Activated T-cell treated with anti-CD3 and anti-CD28 coated beads for 1 hour (primary cell): ENCODE data around the gene GNAT1.
"Not testable (repeated sequence)": the region's sequence is repeated elsewhere in the genome, so short reads cannot be mapped to it uniquely, and the experiment has no call there.

Experiments used
- DNase-seq: peaks from one replicate; pipeline ENCODE4 v3.0.0-alpha.2; 2020; ENCODE audit warnings: low read depth

The GNAT1 gene

DNA sequence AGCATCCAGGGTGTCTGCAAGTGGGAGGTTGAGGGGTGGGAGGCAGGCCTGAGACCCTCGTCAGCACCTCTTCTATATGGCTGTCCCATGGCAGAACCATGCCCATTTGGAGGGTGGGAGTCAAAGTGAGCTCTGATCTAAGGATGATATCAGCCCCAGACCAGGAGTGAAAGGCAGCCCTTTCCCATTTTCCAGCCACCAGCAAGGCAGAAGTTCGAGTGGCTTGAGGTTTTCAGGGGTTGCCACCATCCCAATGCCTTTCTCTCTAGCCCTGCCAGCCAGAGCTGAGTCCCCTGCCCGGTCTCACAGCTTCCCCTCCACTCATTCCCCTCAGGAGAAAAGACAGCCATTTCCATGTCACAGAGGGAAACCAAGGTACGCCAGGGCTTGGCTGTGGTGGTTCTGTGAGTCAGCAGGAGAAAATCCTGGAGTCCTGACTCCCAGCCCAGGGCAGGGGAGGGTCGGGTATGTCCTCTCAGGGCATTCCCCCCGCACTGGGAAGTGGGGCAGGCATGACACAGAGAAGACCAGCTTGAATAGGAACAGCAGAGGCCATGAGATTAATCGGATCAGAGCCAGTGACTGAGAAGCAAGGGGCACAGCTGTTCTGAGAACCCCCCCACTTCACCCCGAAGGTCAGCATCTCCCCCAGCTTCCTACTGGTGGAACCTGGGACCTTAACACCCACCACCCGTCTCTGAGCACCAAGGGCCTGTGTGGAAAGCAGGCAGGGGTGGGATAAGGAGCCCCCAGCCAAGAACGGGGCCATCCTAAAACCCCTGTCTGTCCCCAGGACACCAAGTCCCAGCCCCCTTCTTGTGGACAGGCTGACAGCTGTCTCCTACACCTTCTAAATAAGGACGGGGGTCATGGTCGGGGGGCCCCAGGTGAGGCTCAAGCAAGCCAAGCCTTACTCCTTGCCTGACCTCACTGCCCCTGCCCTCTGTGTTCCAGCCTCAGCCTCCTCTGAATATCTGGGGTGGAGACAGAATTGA lies 12.7 kb downstream of the GNAT1 start:
- no peak for DNase-seq

- no peak for DNase-seq
Observed at GRCh38 chr3:50204804-50205412, 13.5 kb downstream of the GNAT1 start, which contains the start of gene SLC38A3. Gene SLC38A3 (plus strand): TSS chr3:50205271. CDS start chr3:50214200, 8,929 bp downstream.

- DNase-seq = no peak
Observed at GRCh38 chr3:50205413-50206276, 14.2 kb downstream of the GNAT1 start.

DNA sequence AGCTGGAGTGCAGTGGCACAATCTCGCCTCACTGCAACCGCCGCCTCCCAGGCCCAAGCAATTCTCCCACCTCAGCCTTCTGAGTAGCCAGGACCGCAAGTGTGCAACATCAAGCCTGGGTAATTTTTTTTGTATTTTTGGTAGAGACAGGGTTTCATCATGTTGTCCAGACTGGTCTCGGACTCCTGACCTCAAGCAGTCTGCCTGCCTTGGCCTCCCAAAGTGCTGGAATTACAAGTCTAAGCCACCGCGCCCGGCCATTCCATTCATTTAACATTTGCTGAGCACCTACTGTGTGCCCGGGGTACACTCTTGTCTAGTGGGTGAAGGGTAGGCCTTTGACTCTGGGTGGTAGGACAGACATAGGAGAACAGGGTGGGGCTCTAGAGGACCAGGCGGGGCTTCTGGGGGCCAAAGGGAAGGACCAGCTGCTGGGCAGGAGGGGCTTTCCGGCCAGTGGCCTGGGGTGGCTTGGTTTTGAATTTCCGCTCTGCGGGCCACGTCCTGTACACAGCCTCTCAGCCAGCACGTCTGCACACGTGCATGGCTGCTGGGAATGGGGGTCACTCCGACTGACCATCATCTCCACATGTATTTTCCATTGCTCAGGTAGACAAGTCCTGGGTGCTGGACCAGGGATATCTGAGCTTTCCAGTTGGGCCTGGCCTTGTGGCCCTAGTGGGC lies 16.1 kb downstream of the GNAT1 start:
- no peak for DNase-seq

DNA sequence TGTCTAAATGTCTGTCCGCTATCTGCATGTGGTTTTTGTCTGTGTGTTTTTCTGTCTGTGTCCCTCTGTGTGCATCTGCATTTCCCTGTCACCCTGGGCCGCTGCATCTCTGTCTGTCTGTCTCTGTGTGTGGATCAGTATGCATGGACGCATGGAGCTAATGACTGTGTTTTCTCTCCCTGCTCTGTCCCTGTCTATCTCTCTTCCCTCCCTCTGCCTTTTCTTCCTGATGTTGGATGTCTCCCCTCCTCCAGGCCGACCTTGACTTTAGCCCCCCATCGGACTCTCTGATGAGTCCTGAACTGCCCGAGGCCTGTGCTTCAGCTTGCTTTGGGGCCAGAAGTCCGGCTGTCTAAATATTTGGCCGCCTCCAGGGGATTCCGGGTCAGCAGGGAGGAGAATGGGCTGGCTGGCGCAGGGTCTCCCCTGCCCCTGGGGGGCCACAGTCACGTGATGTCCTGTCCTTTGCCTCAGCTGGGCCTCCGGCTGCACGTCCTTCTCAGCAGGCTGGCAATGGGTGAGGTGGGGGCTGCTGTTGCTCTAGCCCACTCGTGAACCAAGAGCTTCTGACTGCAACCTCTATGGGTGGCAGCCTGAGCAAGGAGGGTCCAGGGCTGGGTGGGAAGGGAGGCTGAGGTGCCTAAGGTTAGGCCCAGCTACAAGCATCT lies 17.4 kb downstream of the GNAT1 start:
- DNase-seq = no peak

DNA sequence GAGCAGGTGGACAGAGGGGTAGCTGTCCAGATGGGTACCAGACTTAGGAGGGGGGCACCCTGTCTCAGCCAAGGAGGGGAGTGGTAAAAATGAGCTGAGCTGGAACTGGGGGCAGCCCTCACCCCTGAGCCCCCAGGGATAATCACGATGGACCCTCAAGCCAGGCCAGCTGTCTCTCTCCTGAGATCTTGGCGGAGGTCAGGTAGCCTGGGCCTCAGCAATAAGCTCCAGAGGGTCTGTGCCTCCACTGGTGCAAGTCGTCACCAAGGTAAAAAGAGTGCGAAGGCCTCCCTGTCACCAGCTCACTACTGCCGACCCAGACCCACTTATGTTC lies 18.7 kb downstream of the GNAT1 start:
- no peak for DNase-seq

DNA sequence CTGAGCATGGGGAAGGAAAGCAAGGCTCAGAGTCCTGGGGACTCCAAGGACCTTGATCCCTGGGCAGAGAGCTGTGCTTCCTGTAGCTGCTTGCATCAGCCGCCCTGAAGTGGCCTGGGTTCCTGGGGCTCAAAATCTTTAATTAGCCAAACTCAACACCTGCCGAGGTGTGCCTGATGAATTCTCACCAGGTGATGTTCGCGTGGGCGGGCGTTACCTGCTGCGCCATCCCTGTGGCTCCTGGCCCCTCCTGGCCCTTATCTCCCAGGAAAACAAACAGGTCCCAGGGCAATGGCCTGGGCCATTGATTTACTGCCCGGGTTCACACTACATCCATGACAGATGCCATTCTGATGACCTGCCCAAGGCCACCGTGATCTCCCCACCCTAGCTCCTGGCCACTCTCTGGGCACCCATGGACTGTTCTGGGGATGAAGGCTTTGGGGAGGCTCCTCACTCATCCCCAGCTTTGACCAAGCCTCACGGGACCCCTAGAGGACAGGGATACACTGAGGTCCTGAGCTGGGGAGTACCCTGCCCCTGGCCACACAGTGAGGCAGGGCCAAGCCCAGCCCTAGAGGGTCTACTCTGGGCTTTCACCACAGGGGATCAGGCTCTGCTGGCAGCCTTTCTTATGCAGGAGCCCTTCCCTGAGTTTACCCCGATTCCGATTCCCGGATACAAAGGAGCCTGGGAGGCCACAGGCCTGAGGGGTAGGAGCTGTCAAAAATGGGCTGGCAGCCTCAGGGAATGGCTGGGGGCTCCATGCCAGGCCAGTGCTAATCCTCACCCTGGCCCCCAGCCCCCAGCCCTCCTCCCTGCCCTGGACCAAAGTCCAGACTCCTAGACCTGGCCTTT lies 19.3 kb downstream of the GNAT1 start:
- no peak for DNase-seq

- not testable (repeated sequence) for DNase-seq
Observed at GRCh38 chr3:50211368-50211717, 19.9 kb downstream of the GNAT1 start.

DNA sequence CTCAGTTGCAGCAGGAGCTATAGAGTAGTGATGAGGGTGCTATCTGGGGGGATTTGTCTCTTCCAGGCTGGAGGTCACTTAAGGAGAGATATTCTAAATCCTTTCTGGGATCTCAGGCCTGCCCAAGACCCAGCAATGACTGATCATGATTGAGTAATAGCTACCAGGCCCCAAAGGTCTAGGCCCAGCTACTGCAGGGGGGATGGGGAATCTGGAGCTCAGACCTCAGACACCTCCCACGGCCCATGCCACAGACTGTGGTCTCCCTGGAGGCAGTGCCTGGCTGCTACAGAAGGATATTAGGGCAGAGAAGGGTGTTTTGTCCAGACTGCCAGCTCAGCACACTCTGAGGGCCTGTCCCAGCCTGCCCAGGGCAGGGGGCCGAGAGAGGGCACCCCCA lies 20.5 kb downstream of the GNAT1 start:
- no peak for DNase-seq

- no peak for DNase-seq
Observed at GRCh38 chr3:50212502-50212901, 21.1 kb downstream of the GNAT1 start.

- no peak for DNase-seq
Observed at GRCh38 chr3:50212971-50213370, 21.6 kb downstream of the GNAT1 start.

DNA sequence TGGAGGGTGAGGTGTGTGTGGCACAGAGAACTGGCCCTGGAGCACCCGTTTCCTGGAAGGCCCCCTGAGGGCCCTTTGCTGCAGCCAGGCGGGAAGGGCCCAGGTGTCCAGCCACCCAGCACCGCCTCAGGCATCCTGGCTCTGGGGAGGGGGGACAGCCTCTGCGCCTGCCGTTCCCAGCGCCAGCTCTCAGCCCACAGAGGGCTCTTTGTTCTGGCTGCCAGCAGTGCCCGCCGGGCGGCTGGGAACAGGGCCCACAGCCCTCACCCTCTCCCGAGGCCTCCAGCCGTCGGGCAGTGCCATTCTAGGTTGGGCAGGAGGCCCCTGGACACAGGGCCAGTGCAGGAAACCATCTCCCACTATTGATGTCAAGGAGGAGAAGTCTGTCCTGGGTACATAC lies 22.0 kb downstream of the GNAT1 start:
- DNase-seq = no peak

DNA sequence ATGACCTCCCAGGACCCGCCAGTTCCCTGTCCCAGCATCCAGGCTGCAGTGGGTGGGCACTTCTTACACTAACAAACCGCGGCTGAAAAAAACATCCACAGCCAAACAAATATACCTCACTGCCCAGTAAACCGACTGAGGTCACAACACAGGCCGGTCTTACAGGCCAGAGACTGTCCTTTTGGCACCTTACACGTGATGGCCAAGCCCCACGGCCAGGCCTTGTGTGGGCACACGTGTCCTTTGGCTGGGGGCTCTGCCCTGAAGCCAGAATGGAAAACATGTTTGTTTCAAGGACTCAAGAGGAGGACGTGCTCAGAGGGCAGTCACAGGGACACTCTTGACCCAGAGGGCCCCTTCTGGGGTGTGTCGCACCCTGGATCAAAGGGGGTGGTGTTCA lies 23.4 kb downstream of the GNAT1 start:
- no peak for DNase-seq

GRCh38 chr3:50215529-50215928 lies 24.1 kb downstream of the GNAT1 start:
- DNase-seq = no peak

- no peak for DNase-seq
Observed at GRCh38 chr3:50217681-50218080, 26.3 kb downstream of the GNAT1 start.

DNA sequence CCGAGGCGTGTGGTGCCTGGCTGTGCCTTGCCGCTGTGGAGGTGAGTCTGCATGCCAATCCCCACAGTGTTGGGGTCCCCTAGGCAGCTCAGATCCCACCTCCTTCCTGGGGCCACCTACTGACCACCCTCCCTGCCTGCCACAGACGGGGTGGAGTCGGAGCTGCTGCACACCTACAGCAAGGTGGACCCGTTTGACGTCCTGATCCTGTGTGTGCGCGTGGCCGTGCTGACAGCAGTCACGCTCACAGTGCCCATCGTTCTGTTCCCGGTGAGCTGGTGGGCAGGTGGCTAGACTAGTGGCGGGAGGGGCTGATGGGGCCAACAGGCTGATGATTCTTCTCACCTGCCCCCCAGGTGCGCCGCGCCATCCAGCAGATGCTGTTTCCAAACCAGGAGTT lies 27.0 kb downstream of the GNAT1 start:
- DNase-seq = no peak

- DNase-seq = no peak
Observed at GRCh38 chr3:50219285-50219684, 27.9 kb downstream of the GNAT1 start.

DNA sequence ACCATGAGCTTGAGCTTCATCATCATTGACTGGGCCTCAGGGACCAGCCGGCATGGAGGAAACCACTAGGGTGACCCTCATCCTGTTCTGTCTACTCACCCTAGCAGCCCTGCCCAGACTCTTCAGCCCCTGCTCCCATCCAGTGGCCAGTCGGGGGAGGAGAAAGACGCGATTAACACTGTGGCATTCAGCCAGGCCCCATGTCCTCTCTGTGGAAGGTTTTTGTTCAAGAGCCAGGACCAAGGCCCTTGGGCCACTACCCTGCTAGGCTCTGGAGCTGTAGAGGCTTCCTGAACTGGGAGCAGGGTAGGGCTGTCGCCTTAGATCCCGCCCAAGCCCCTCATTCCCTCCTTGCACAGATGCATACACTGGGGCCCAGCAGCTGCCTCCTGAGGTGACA lies 28.7 kb downstream of the GNAT1 start:
- DNase-seq = no peak

GRCh38 chr3:50221051-50221410 lies 29.6 kb downstream of the GNAT1 start:
- DNase-seq = no peak

DNA sequence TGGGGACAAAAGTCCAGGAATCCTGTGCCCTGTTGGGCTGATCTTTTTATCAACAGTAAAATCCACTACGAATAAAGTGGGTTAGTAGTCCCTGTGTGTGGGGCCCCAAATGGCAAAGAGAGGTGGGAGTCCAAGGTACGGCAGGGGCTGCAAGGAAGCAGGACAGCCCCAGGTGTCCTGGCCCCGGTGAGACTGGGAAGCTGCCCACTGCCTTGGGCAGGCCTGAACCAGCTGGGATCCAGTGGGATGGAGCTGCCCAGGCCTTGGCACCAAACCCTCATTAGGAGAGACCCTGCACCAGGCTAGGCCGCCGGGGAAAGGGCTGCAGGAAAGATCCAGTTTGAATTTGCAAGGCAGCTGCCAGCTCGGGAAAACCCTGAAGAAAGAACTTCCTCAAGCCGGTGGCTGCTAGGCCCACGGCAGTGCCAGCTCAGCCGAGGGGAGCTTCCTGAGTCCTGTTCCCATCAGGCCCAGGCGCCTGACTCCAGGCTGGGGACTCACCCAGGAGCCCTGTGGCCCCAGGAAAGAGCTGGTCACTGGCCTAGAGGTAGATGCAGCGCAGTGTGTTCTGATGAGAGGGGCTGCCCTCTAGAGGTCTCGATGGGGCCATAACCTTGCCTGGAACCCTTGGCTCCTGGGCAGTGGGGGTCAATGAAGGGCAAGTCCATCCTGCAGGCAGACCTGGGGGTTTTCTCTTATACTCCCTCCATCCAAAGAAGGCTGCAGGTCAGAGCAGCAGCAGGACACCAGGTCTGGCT lies 30.2 kb downstream of the GNAT1 start:
- DNase-seq = no peak
